Suprapubic skin (tissue), 4 donors: Measurements from ENCODE around the gene CFAP97D1. TPM values are rescaled to one million over a fixed set of nuclear protein-coding genes. Genes with fewer than 3 reads are reported as not detected.

Experiments used
- DNase-seq, 2 donors: peaks; one replicate each; pipeline ENCODE4 v3.0.0-alpha.2; 2019; ENCODE audit warnings: low spot score in 2 of 2
- H3K27ac ChIP-seq: fragments of 200-600 bp; sonication (generic); one replicate; pipeline ENCODE4 v1.5.1; 2019
- H3K27me3 ChIP-seq: fragments of 200-600 bp; sonication (generic); one replicate; pipeline ENCODE4 v1.5.1; 2019
- H3K36me3 ChIP-seq: fragments of 200-600 bp; sonication (generic); one replicate; pipeline ENCODE4 v1.5.1; 2019
- H3K4me1 ChIP-seq: fragments of 200-600 bp; sonication (generic); one replicate; pipeline ENCODE4 v1.5.1; 2019
- H3K4me3 ChIP-seq: fragments of 200-600 bp; sonication (generic); one replicate; pipeline ENCODE4 v1.5.1; 2019; ENCODE audit warnings: mild to moderate bottlenecking
- H3K9me3 ChIP-seq: fragments of 200-600 bp; sonication (generic); one replicate; pipeline ENCODE4 v1.5.1; 2019
- EP300 ChIP-seq: sonication (generic); formaldehyde crosslinking; IDR thresholded peaks from one replicate; pipeline ENCODE4 v1.6.1; 2017; ENCODE audit warnings: antibody characterized with exemption
- POLR2A ChIP-seq, 2 donors: fragments of 450-650 bp; IDR thresholded peaks; one replicate each; pipeline ENCODE4 v1.6.1; 2017; ENCODE audit warnings: antibody characterized with exemption in 2 of 2, mild to moderate bottlenecking in 2 of 2, moderate library complexity in 2 of 2
- POLR2AphosphoS5 ChIP-seq, 3 donors: sonication (generic); formaldehyde crosslinking; IDR thresholded peaks; one replicate each; pipeline ENCODE4 v1.6.1; 2017; ENCODE audit warnings: antibody characterized with exemption in 3 of 3
- whole genome bisulfite sequencing: methylation state at CpG from one replicate; pipeline ENCODE4 v1.1.5; 2018; 5-methylcytosine and 5-hydroxymethylcytosine counted together
- total RNA-seq, 4 donors: library from RNA; depleted of rRNA; stranded (reverse); fragments of >200 nt; gene quantifications; one replicate each; pipeline ENCODE4 v1.1.0, GENCODE V29; 2016
- TF ChIP-seq, protein P1 (sequence below), 2 donors: fragments of 200-600 bp in 1 of 2; fragments of 450-650 bp in 1 of 2; sonication (generic) in 1 of 2; IDR thresholded peaks; one replicate each; pipeline ENCODE4 v1.5.1; 2016 to 2019; ENCODE audit warnings: antibody characterized with exemption in 2 of 2, mild to moderate bottlenecking in 1 of 2, moderate library complexity in 1 of 2

CFAP97D1 gene
- total RNA-seq, 4 donors from 2014 or later = 0.10 to 0.48 (median 0.13) TPM; not detected in 1

DNA sequence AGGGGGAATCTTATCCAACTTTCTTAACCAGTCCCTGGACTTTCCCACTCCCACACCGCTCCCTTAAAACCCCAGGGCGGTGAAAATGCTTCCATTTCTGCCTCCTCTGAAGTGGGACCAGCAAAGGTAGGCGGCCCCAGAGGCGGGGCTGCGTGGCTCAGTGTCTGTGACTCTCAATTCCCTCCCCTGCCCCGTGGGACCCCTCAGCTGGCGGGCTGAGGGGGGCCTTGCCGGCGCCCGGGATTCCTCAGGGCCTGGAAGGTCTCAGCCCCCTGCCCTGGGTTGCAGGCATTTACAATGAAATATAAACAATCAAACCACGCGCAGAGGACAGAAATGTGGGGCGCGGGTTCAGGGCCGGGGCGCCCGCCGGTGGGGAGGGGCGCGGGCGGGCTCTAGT is 25.3 kb upstream of the CFAP97D1 start:
- no peak overlapping the region for H3K27ac ChIP-seq
- H3K9me3 ChIP-seq = no peaks in the 10 kb centered on the region
- no peaks in the 10 kb centered on the region for H3K36me3 ChIP-seq
- no peak for DNase-seq
- H3K27me3 ChIP-seq = peaks cover 44% of the 10 kb centered on the region
- WGBS = 51% methylated on average over 11 of the region's 21 CpGs
- TF ChIP-seq, protein P1, sequence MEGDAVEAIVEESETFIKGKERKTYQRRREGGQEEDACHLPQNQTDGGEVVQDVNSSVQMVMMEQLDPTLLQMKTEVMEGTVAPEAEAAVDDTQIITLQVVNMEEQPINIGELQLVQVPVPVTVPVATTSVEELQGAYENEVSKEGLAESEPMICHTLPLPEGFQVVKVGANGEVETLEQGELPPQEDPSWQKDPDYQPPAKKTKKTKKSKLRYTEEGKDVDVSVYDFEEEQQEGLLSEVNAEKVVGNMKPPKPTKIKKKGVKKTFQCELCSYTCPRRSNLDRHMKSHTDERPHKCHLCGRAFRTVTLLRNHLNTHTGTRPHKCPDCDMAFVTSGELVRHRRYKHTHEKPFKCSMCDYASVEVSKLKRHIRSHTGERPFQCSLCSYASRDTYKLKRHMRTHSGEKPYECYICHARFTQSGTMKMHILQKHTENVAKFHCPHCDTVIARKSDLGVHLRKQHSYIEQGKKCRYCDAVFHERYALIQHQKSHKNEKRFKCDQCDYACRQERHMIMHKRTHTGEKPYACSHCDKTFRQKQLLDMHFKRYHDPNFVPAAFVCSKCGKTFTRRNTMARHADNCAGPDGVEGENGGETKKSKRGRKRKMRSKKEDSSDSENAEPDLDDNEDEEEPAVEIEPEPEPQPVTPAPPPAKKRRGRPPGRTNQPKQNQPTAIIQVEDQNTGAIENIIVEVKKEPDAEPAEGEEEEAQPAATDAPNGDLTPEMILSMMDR (IDR thresholded peaks at IDR 0.05) = no peak
- no peak for TF ChIP-seq POLR2A (IDR thresholded peaks at IDR 0.05)
- no peak for TF ChIP-seq POLR2AphosphoS5 (IDR thresholded peaks at IDR 0.05)
- no peak for TF ChIP-seq EP300
- H3K4me1 ChIP-seq = peaks cover 10% of the 10 kb centered on the region
- H3K4me3 ChIP-seq = peak overlapping the region; percentile 26

DNA sequence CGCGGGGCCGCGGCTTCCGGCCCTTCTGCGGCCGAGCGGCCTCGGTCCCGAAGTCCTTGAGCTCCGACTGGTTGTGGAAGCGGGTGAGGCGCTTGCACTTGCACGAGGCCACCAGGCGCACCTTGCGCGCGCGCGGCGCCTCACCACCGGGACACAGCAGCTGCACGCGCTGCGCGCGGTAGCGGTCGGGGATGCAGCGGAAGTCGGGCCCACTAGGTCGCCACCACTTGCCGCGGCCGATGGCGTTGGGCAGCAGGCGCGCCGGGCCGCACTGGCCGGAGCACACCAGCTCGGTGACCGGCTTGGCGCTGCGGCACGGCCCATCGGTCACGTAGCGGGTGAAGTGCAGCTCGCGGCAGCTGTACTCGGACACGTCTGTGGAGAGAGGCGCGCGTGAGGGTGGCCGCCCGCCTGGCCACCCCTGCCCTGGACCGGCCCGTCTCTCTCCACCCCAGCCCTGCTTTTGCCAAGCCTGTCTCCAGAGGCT is 24.8 kb upstream of the CFAP97D1 start:
- TF ChIP-seq POLR2A (IDR thresholded peaks at IDR 0.05) (no peak), EP300 (no peak), POLR2AphosphoS5 (IDR thresholded peaks at IDR 0.05) (no peak)
- TF ChIP-seq, protein P1 (IDR thresholded peaks at IDR 0.05) = no peak
- peaks cover 44% of the 10 kb centered on the region for H3K27me3 ChIP-seq
- no peak for DNase-seq
- no peak overlapping the region for H3K27ac ChIP-seq
- H3K9me3 ChIP-seq = no peaks in the 10 kb centered on the region
- no peaks in the 10 kb centered on the region for H3K36me3 ChIP-seq
- peaks cover 10% of the 10 kb centered on the region for H3K4me1 ChIP-seq
- H3K4me3 ChIP-seq = peak overlapping the region; percentile 26
- WGBS = 32% methylated on average over 5 of the region's 60 CpGs

DNA sequence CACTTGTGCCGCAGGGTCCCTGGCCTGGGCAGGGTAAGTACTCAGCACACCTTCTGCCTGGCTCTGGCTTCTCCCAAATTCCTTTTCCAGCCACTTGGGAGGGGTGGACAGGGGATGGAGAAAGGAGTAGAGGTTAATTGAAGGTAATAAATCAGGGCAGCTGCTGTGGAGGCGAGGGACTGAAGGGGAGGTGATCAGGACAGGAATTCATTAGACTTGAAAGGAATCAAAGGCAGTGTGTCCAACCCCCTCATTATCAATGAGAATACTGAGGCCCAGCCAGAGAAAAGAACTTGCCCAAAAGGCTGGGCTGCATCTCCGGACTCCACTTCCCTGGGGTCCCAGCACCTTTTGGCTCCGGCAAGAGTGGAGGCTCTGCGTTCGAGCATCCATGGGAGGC is 24.0 kb upstream of the CFAP97D1 start:
- no peak overlapping the region for H3K27ac ChIP-seq
- no peak overlapping the region for H3K4me3 ChIP-seq
- TF ChIP-seq POLR2A (IDR thresholded peaks at IDR 0.05) (no peak), EP300 (no peak), POLR2AphosphoS5 (IDR thresholded peaks at IDR 0.05) (no peak)
- TF ChIP-seq, protein P1 (IDR thresholded peaks at IDR 0.05) = no peak
- H3K4me1 ChIP-seq = peaks cover 13% of the 10 kb centered on the region
- H3K27me3 ChIP-seq = peaks cover 44% of the 10 kb centered on the region
- no peaks in the 10 kb centered on the region for H3K36me3 ChIP-seq
- H3K9me3 ChIP-seq = no peaks in the 10 kb centered on the region
- whole genome bisulfite sequencing = 92% methylated on average over 6 of the region's 6 CpGs
- DNase-seq = no peak

DNA sequence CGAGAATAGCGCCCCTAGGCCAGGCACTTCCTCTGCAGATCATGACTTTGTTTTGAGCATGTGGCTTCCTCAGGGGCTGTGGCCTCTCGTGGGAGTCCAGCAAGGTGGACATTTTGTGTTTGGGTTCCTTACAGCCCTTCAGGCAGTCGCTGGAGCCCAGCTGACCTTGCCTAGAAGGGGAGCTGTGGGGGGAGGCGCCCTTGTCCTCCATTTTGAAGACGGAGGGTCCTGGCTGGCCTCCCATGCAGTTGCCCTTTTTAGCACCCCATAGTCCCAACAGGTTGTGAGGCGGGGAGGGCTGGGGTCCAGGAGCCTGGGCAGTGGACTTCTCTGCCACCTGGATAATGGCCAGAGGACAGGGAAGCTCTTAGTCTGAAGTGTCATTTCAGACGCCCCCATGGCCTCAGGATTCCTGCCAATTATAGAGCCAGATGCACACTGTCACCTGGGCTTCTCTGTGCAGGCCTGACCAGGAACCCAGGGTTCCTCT is 23.0 kb upstream of the CFAP97D1 start:
- 83% methylated on average over 3 of the region's 8 CpGs for WGBS
- peaks cover 44% of the 10 kb centered on the region for H3K27me3 ChIP-seq
- TF ChIP-seq POLR2AphosphoS5 (IDR thresholded peaks at IDR 0.05) (no peak), POLR2A (IDR thresholded peaks at IDR 0.05) (no peak), EP300 (no peak)
- TF ChIP-seq, protein P1 (IDR thresholded peaks at IDR 0.05) = no peak

DNA sequence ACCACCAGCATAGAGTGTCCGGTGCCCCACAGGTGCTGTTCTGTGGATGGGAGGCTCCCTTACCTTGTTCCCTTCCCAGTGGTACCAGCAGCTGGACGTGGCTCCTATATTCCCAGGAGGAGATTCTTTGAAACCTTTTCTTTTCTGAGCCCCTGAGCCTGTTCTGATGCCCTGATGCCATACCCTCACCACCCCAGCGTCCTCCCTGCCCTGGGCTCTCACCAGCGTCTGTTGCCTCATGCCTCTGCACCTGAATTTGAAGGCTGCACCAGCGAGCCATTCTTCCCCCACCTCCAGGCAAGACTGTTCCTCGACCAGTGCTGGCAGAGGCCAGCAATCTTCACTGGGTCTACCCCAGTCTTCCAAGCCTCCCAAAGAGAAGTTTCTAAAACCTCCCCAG is 22.1 kb upstream of the CFAP97D1 start:
- Histone ChIP-seq H3K36me3 (no peaks in the 10 kb centered on the region), H3K27me3 (peaks cover 44% of the 10 kb centered on the region), H3K4me1 (peaks cover 13% of the 10 kb centered on the region), H3K27ac (no peak overlapping the region), H3K4me3 (no peak overlapping the region), H3K9me3 (no peaks in the 10 kb centered on the region)
- peak in 1 of 2 donors; percentile 27 for DNase-seq
- TF ChIP-seq, protein P1 (IDR thresholded peaks at IDR 0.05) = no peak
- no peak for TF ChIP-seq POLR2AphosphoS5 (IDR thresholded peaks at IDR 0.05)
- no peak for TF ChIP-seq POLR2A (IDR thresholded peaks at IDR 0.05)
- TF ChIP-seq EP300 = no peak
- 73% methylated on average over 5 of the region's 6 CpGs for WGBS

More for the DNA sequence above, 23.0 kb upstream of the CFAP97D1 start:
- no peak for DNase-seq
- H3K27ac ChIP-seq = no peak overlapping the region
- peaks cover 13% of the 10 kb centered on the region for H3K4me1 ChIP-seq
- no peaks in the 10 kb centered on the region for H3K36me3 ChIP-seq
- H3K4me3 ChIP-seq = no peak overlapping the region
- H3K9me3 ChIP-seq = no peaks in the 10 kb centered on the region
